CD14-positive monocyte (primary cell): ENCODE data around the gene TBCC. TPM values are rescaled to one million over a fixed set of nuclear protein-coding genes. Genes with fewer than 3 reads are reported as not detected.

ENCODE experiments used
- DNase-seq, 3 donors: peaks; one replicate each; pipeline ENCODE4 v3.0.0-alpha.2; 2011 to 2022
- H2AFZ ChIP-seq: 2 replicates; pipeline ENCODE4 v1.6.0; 2012; ENCODE audit warnings: mild to moderate bottlenecking, low read depth, low read length, inconsistent platforms; ENCODE audit not compliant: insufficient read depth, poor library complexity, severe bottlenecking
- H3K27ac ChIP-seq, 2 donors: 1 replicate in 1 of 2; 2 replicates in 1 of 2; pipeline ENCODE4 v1.5.1; 2012 to 2013; ENCODE audit warnings: low read length in 2 of 2, control low read depth in 1 of 2, inconsistent platforms in 1 of 2, low read depth in 1 of 2, mild to moderate bottlenecking in 1 of 2
- H3K27me3 ChIP-seq, 2 donors: one replicate each; pipeline versions ENCODE4 v1.6.0 to v1.6.1; 2011 to 2013; ENCODE audit warnings: low read length in 2 of 2; ENCODE audit not compliant: control insufficient read depth in 2 of 2, insufficient read depth in 2 of 2
- H3K36me3 ChIP-seq, 2 donors: replicated peaks in 1 of 2; 1 replicate in 1 of 2; 2 replicates in 1 of 2; pipeline versions ENCODE4 v1.5.1 to v1.6.1; 2012 to 2013; ENCODE audit warnings: low read length in 2 of 2, control low read depth in 1 of 2, inconsistent platforms in 1 of 2, mild to moderate bottlenecking in 1 of 2; ENCODE audit not compliant: insufficient read depth in 2 of 2, control insufficient read depth in 1 of 2
- H3K4me1 ChIP-seq, 2 donors: 1 replicate in 1 of 2; 2 replicates in 1 of 2; pipeline versions ENCODE4 v1.5.1 to v1.6.1; 2012 to 2013; ENCODE audit warnings: low read length in 2 of 2, control low read depth in 1 of 2, inconsistent platforms in 1 of 2, mild to moderate bottlenecking in 1 of 2, moderate library complexity in 1 of 2; ENCODE audit not compliant: insufficient read depth in 2 of 2, control insufficient read depth in 1 of 2
- H3K4me2 ChIP-seq: replicated peaks from 2 replicates; pipeline ENCODE3; 2012; ENCODE audit warnings: low read length, moderate library complexity, mild to moderate bottlenecking; ENCODE audit not compliant: poor library complexity, severe bottlenecking; ENCODE audit errors: extremely low read depth
- H3K4me3 ChIP-seq, 3 experiments: fragments of 200-600 bp in 1 of 3; sonication (generic) in 1 of 3; replicated peaks in 1 of 3; 1 replicate in 2 of 3; 2 replicates in 1 of 3; pipeline ENCODE4 v1.5.1; 2011 to 2013; ENCODE audit warnings: low read length in 3 of 3, mild to moderate bottlenecking in 3 of 3, control low read depth in 2 of 3, low read depth in 2 of 3, inconsistent platforms in 1 of 3, moderate library complexity in 1 of 3
- H3K79me2 ChIP-seq: 2 replicates; pipeline ENCODE4 v1.6.0; 2012; ENCODE audit warnings: mild to moderate bottlenecking, control low read depth, inconsistent platforms, low read length, moderate library complexity; ENCODE audit not compliant: insufficient read depth
- H3K9ac ChIP-seq: 2 replicates; pipeline ENCODE4 v1.6.0; 2017; ENCODE audit warnings: low read length, mild to moderate bottlenecking; ENCODE audit not compliant: insufficient read depth, poor library complexity, severe bottlenecking
- H3K9me3 ChIP-seq, 2 donors: replicated peaks in 1 of 2; 1 replicate in 1 of 2; 2 replicates in 1 of 2; pipeline versions ENCODE4 v1.5.1 to v1.6.1; 2012 to 2013; ENCODE audit warnings: low read length in 2 of 2, control low read depth in 1 of 2; ENCODE audit not compliant: control insufficient read depth in 1 of 2, insufficient read depth in 1 of 2
- H4K20me1 ChIP-seq: 2 replicates; pipeline ENCODE4 v1.6.0; 2012; ENCODE audit warnings: mild to moderate bottlenecking, low read length, control low read depth, moderate library complexity; ENCODE audit not compliant: insufficient read depth
- H3K27ac Mint-ChIP-seq, 7 donors: one replicate each; pipeline ENCODE4 v1.8.0; 2020; ENCODE audit warnings: mild to moderate bottlenecking in 7 of 7, mixed read lengths in 7 of 7, moderate library complexity in 6 of 7, inconsistent platforms in 2 of 7
- H3K27me3 Mint-ChIP-seq, 3 donors: one replicate each; pipeline ENCODE4 v1.8.0; 2021 to 2022; ENCODE audit warnings: low read depth in 3 of 3, mild to moderate bottlenecking in 3 of 3, mixed read lengths in 3 of 3, moderate library complexity in 3 of 3, inconsistent platforms in 1 of 3
- H3K36me3 Mint-ChIP-seq, 2 donors: one replicate each; pipeline ENCODE4 v1.8.0; 2020; ENCODE audit warnings: mixed read lengths in 2 of 2, inconsistent platforms in 1 of 2, mild to moderate bottlenecking in 1 of 2
- H3K4me1 Mint-ChIP-seq: one replicate; pipeline ENCODE4 v1.8.0; 2020; ENCODE audit warnings: mild to moderate bottlenecking, mixed read lengths
- H3K4me3 Mint-ChIP-seq, 2 donors: one replicate each; pipeline ENCODE4 v1.8.0; 2020; ENCODE audit warnings: mild to moderate bottlenecking in 2 of 2, mixed read lengths in 2 of 2, moderate library complexity in 1 of 2
- H3K9me3 Mint-ChIP-seq, 7 donors: one replicate each; pipeline ENCODE4 v1.8.0; 2020 to 2022; ENCODE audit warnings: mixed read lengths in 7 of 7, mild to moderate bottlenecking in 6 of 7, moderate library complexity in 6 of 7, inconsistent platforms in 2 of 7
- CTCF ChIP-seq: fragments of 200-600 bp; IDR thresholded peaks from one replicate; pipeline ENCODE4 v1.8.0; 2022; ENCODE audit warnings: antibody characterized with exemption, mild to moderate bottlenecking
- WGBS: methylation state at CpG from one replicate; pipeline ENCODE4 v1.1.5; 2013; ENCODE audit warnings: missing lambda C conversion rate; ENCODE audit not compliant: insufficient coverage; 5-methylcytosine and 5-hydroxymethylcytosine counted together
- intact Hi-C, 2 donors: fragments of 100-400 bp; cut with micrococcal nuclease; formaldehyde crosslinking; loops; one replicate each; pipeline versions ENCODE4 v1.15.0 to v1.15.1; 2023
- polyA plus RNA-seq, 3 donors: library from polyadenylated mRNA; depleted of rRNA in 1 of 3; unstranded in 2 of 3; stranded (reverse) in 1 of 3; fragments of 300-500 nt in 2 of 3; fragments of >200 nt in 1 of 3; fragmentation: Illumina TruSeq in 2 of 3; gene quantifications; 1 replicate in 2 of 3; 2 replicates in 1 of 3; pipeline ENCODE4 v1.2.3, GENCODE V29; 2012 to 2021

TBCC gene
- polyA plus RNA-seq, 3 donors: 19.3 to 31.3 (median 30.7) TPM

- DNase-seq: peak; percentile 56 to 69 (median 65)
- H3K4me2 ChIP-seq: peak overlapping the region; percentile 83
- no peaks in the 10 kb centered on the region for H3K36me3 ChIP-seq
- Mint-ChIP-seq H3K4me1 (peaks cover 39% of the 10 kb centered on the region), H3K36me3 (peaks cover 0 to 9% of the 10 kb centered on the region in 2 donors), H3K27ac (peak overlapping the region; percentile 76 to 95 (median 88)), H3K9me3 (peaks cover 0 to 2% (median 0%) of the 10 kb centered on the region in 7 donors), H3K4me3 (peak overlapping the region; percentile 96 to 100), H3K27me3 (no peaks in the 10 kb centered on the region)
- intact Hi-C loops: loop anchor here (2.0 to 10.0 kb wide), 4 partner anchors 36 to 428 kb away; partner anchors contain the start of genes BICRAL (in 2 of the 2) and SRF (in 1 of the 2)
- H3K79me2 ChIP-seq: peaks cover 33% of the 10 kb centered on the region
- WGBS: 0% methylated on average over 28 of the region's 55 CpGs
- H3K4me3 ChIP-seq: peak overlapping the region; percentile 83 to 99 (median 97)
- TF ChIP-seq CTCF: no peak
- peak overlapping the region; percentile 87 for H2AFZ ChIP-seq
- H3K27ac ChIP-seq: peak overlapping the region; percentile 63 to 84
- peaks cover 18 to 30% of the 10 kb centered on the region in 2 donors for H3K4me1 ChIP-seq
- no peaks in the 10 kb centered on the region for H3K27me3 ChIP-seq
- no peaks in the 10 kb centered on the region for H3K9me3 ChIP-seq
- H4K20me1 ChIP-seq: peaks cover 15% of the 10 kb centered on the region
- peak overlapping the region; percentile 97 for H3K9ac ChIP-seq
Observed at GRCh38 chr6:42746463-42747391, 824 bp upstream of the TBCC start.

- Histone ChIP-seq H4K20me1 (peaks cover 15% of the 10 kb centered on the region), H3K9me3 (no peaks in the 10 kb centered on the region), H3K4me2 (peak overlapping the region; percentile 83), H2AFZ (peak overlapping the region; percentile 93), H3K27ac (peak overlapping the region; percentile 79 to 97), H3K27me3 (no peaks in the 10 kb centered on the region), H3K36me3 (no peaks in the 10 kb centered on the region), H3K79me2 (peaks cover 32% of the 10 kb centered on the region), H3K4me1 (peaks cover 18 to 30% of the 10 kb centered on the region in 2 donors), H3K9ac (peak overlapping the region; percentile 97), H3K4me3 (peak overlapping the region; percentile 81 to 99 (median 97))
- peak overlapping the region; percentile 100 for H3K4me3 Mint-ChIP-seq
- peaks cover 35% of the 10 kb centered on the region for H3K4me1 Mint-ChIP-seq
- intact Hi-C loops: loop anchor here (5.0 to 10.0 kb wide), 3 partner anchors 150 to 430 kb away; partner anchors contain the start of gene SRF (in 1 of the 2)
- no peak for TF ChIP-seq CTCF
- peaks cover 0 to 4% of the 10 kb centered on the region in 2 donors for H3K36me3 Mint-ChIP-seq
- H3K9me3 Mint-ChIP-seq: peaks cover 0 to 2% (median 0%) of the 10 kb centered on the region in 7 donors
- H3K27ac Mint-ChIP-seq: peak overlapping the region; percentile 40 to 100 (median 99)
- DNase-seq: peak; percentile 6 to 30 (median 22)
- H3K27me3 Mint-ChIP-seq: no peaks in the 10 kb centered on the region
- 3% methylated on average over 29 of the region's 29 CpGs for WGBS
Observed at GRCh38 chr6:42745083-42745639, 742 bp downstream of the TBCC start.
